Measurements from ENCODE around the gene NFE2L3. TPM values are rescaled to one million over a fixed set of nuclear protein-coding genes. Genes with fewer than 3 reads are reported as not detected.
"Not testable (repeated sequence)": the region's sequence is repeated elsewhere in the genome, so short reads cannot be mapped to it uniquely, and the experiment has no call there.

NFE2L3 gene
- total RNA-seq, 2 donors from 2014 or later = 1.8 to 2.0 TPM

- intact Hi-C loops (cut with DNase I) = no loop called here
- no peak for DNase-seq (ENCODE audit: low spot score)
Observed at GRCh38 chr7:26144184-26145080, 7.6 kb upstream of the NFE2L3 start.

- intact Hi-C loops (cut with DNase I) = no loop called here
- no peak for DNase-seq (ENCODE audit: low spot score)
Observed at GRCh38 chr7:26145238-26145637, 6.8 kb upstream of the NFE2L3 start.

- intact Hi-C loops (cut with DNase I) = no loop called here
Observed at GRCh38 chr7:26147030-26147429, 5.0 kb upstream of the NFE2L3 start.

GRCh38 chr7:26147646-26148306, 4.2 kb upstream of the NFE2L3 start:
- intact Hi-C loops (cut with DNase I); DNase-seq (ENCODE audit: low spot score): not testable (repeated sequence)

More at GRCh38 chr7:26147030-26147429, 5.0 kb upstream of the NFE2L3 start:
- DNase-seq (ENCODE audit: low spot score) = no peak

- DNase-seq (ENCODE audit: low spot score); intact Hi-C loops (cut with DNase I): not testable (repeated sequence)
Observed at GRCh38 chr7:26148307-26148700, 3.7 kb upstream of the NFE2L3 start.

- DNase-seq (ENCODE audit: low spot score) = no peak
- intact Hi-C loops (cut with DNase I) = no loop called here
Observed at GRCh38 chr7:26149391-26149977, 2.5 kb upstream of the NFE2L3 start.

GRCh38 chr7:26151096-26151495, 902 bp upstream of the NFE2L3 start:
- intact Hi-C loops (cut with DNase I) = no loop called here
- no peak for DNase-seq (ENCODE audit: low spot score)

- intact Hi-C loops (cut with DNase I) = no loop called here
Observed at GRCh38 chr7:26151650-26151952, 397 bp upstream of the NFE2L3 start.

GRCh38 chr7:26152782-26153240, 813 bp downstream of the NFE2L3 start:
- intact Hi-C loops (cut with DNase I); DNase-seq (ENCODE audit: low spot score): not testable (repeated sequence)

More at GRCh38 chr7:26151650-26151952, 397 bp upstream of the NFE2L3 start:
- DNase-seq (ENCODE audit: low spot score) = no peak

GRCh38 chr7:26153241-26153822, 1.3 kb downstream of the NFE2L3 start:
- intact Hi-C loops (cut with DNase I) = no loop called here
- no peak for DNase-seq (ENCODE audit: low spot score)

- intact Hi-C loops (cut with DNase I) = no loop called here
- DNase-seq (ENCODE audit: low spot score) = no peak
Observed at GRCh38 chr7:26153823-26154783, 2.1 kb downstream of the NFE2L3 start.

- intact Hi-C loops (cut with DNase I) = no loop called here
- no peak for DNase-seq (ENCODE audit: low spot score)
Observed at GRCh38 chr7:26155531-26156375, 3.8 kb downstream of the NFE2L3 start.

GRCh38 chr7:26156451-26157420, 4.7 kb downstream of the NFE2L3 start:
- intact Hi-C loops (cut with DNase I) = no loop called here

GRCh38 chr7:26157520-26158105, 5.6 kb downstream of the NFE2L3 start:
- no peak for DNase-seq (ENCODE audit: low spot score)
- intact Hi-C loops (cut with DNase I) = no loop called here

More at GRCh38 chr7:26156451-26157420, 4.7 kb downstream of the NFE2L3 start:
- DNase-seq (ENCODE audit: low spot score) = no peak

- intact Hi-C loops (cut with DNase I) = no loop called here
- DNase-seq (ENCODE audit: low spot score) = no peak
Observed at GRCh38 chr7:26159243-26159642, 7.2 kb downstream of the NFE2L3 start.

- intact Hi-C loops (cut with DNase I) = no loop called here
- DNase-seq (ENCODE audit: low spot score) = no peak
Observed at GRCh38 chr7:26160896-26161295, 8.9 kb downstream of the NFE2L3 start.
